ENCODE data around the gene LEMD1.

Gene LEMD1, protein sequence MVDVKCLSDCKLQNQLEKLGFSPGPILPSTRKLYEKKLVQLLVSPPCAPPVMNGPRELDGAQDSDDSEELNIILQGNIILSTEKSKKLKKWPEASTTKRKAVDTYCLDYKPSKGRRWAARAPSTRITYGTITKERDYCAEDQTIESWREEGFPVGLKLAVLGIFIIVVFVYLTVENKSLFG

DNA sequence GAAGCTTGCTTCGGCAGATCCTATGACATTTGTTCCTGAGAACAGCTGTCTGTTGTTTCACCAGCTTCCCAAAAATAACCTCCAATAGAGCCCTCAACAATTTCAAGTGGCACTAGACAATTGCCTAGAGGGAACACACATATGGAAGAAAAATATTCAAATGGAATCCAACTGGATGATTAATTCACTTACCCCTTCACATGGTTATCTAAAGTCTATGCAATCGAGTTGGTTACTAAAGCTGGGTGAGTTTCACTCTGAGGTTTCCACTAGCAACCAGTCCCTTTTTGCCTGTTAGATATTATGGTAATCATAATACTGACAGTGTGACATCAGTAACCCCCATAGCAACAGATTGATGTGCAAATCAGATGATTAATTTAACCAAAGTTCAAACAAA is at the start of gene LEMD1:
Gene LEMD1 (minus strand): TSS at position 259 of the 400 bp plus-strand sequence. CDS start 1,520 bp downstream, outside the sequence.
- no peak for DNase-seq (ENCODE audit: low read depth in 3 of 3)

DNA sequence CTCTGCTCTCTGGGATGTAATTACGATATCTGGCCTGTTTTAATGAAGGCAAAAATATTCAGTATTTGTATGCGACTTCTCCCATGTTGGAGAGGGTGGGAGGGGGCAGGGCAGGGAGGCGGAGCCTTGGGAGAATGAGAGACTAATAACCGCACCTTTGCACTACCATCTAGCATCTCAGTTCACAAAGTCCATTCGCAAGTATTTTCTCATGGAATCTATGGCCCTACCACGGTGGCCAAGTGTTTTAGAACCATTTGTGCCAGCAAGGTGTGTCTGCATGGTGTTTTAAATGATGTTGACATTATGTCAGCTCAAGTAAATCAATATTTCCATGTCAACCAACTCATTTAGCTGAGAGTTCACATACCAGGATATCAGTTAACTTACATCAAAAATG is 48.3 kb upstream of the LEMD1 start:
- no peak for DNase-seq (ENCODE audit: low read depth in 3 of 3)

DNA sequence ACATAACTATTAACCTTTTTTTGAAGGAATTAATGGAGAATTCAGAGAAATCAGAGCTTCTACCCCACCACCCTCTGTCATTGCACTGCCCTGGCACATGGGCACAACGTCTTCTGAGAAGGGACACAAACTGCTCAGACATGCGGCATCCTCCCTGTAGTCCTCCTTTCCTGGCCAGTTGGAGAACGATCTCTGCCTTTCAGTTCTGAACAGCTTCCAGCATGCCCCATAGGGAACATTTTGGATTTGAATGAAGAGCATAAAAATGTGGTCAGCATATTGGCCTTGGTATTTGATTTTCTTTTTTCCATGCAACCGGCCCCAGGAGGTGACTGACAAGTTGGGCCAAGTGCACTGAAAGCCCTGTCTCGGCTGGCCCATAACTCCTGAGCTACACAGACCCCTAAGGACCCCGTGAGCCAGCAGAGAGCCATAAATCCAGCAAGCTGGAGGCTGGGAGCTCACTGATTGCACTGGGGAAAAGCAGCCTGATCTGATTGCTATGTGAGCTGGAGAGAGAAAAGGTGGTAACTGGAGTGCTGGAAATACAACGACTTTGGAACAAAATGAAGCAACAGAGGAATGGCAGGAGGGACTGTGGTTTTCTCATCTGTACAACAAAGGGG is 44.9 kb upstream of the LEMD1 start:
- DNase-seq (ENCODE audit: low read depth in 3 of 3) = no peak

DNA sequence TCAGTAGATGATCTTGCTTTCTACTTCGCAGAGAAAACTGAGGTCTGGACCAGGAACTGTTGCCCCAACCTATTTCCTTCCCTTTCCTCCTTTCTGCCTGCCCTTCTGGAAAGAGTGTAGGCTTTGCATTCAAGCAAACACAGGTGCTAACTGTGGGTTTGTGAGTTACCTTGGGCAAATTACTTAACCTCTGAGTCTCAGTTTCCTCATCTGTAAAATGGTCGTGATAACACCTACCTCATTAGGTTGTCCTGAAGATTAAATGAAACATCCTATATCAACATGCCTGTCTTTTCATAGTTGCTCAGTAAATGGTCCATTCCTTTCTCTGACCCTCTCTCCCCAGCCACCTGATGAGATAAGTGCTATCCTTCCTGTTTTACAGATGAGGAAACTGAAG is 43.5 kb upstream of the LEMD1 start:
- no peak for DNase-seq (ENCODE audit: low read depth in 3 of 3)

DNA sequence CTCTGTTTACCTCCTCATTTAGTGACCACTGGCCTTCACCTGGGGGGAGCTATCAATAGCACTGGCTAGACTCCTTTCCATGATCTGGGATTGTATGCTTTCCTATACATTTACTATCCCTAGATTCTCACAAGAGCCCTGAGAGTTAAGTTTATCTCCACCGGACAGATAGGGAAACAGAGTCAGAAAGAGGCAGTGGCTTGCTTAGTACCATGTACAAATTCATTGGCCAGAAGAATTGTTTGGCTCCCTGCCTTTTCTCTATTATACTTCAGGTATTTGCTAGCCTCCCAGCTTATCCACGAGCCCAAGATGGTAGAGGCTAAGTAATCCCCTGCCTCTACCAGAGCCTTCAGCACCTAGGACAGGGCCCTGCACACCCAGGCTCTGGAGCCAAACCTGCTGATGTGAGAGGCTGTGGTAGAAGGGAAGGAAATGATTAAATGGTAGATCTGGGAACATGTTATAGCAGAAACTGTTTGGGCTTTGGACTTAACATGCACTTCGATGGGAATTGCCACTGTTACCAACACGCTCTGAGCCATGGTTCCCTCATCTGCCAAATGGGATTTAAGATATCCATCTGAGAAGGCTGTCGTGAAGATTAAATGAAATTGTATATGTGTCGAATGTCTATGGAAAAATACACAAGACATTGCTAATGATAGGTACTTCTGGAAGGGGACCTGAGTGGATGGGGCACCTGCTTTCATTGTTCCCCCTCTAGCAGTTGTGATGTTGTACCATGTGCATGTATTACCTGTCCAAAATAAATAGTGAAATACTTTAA is 37.1 kb upstream of the LEMD1 start:
- no peak for DNase-seq (ENCODE audit: low read depth in 3 of 3)

DNA sequence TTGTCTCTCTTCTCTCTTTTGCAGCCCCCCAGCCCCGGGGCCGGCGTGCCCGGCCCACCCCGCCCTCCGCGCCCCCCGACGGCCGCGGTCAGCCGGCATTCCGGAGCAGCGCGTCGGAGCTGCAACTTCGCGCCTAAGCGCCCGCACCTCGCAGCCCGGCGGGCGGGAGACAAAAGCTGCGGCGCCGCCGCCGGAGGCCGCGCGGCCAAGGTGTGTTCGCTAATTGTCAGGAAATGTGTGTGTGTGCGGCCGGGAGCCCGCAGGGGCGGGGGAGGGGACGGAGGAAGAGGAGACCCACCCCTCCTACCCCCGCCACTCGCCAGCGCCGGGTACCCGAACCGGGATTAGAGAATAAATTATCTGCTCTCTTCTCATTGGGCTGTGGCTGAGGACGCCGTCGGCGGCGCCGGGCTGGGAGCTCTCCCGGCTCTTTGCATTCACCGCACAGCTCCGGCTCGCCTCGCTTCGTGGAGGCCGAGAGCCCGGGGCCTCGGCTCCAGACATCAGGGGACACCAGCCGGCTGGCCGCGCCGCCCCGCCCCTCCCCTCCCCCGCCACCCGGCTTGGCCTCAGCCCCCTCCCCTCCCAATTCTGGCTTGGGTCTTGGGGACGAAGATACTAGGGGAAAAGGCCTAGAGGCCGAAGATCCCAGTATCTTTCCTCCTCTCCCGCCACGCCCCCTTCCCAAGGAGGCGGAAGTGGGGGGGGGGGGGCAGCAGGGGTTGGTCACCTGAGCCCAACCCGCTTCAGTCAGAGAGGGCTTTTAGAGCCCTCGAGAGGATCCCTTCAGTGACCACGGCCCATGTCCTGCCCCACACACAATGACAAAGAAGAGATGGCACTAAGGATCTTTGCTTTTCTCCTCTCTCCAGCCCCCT is 35.3 kb upstream of the LEMD1 start:
- peak in 1 of 3 experiments; percentile 13 for DNase-seq (ENCODE audit: low read depth in 3 of 3)

DNA sequence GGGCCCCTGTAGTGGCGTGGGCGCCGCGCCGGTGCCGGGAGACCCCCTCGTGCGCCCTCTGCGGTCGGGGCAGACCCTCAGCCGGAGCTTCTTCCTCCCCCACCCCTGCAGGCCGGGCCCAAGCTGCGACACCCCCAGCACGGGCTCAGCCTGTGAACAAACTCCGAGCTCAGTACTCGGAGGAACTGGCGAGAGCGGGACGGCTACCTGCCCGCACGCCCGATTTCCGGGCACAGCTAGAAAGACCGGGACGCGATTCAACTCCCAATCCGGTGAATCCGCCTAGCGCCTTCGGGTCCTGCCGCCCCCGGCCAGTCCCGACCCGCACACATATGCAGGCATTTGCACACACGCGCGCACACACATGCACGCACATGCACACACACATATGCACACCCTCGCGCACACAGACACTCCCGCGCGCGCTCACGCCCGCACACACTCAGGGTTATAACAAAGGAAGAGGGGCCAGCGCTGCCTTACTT is 34.6 kb upstream of the LEMD1 start:
- DNase-seq (ENCODE audit: low read depth in 3 of 3) = no peak

DNA sequence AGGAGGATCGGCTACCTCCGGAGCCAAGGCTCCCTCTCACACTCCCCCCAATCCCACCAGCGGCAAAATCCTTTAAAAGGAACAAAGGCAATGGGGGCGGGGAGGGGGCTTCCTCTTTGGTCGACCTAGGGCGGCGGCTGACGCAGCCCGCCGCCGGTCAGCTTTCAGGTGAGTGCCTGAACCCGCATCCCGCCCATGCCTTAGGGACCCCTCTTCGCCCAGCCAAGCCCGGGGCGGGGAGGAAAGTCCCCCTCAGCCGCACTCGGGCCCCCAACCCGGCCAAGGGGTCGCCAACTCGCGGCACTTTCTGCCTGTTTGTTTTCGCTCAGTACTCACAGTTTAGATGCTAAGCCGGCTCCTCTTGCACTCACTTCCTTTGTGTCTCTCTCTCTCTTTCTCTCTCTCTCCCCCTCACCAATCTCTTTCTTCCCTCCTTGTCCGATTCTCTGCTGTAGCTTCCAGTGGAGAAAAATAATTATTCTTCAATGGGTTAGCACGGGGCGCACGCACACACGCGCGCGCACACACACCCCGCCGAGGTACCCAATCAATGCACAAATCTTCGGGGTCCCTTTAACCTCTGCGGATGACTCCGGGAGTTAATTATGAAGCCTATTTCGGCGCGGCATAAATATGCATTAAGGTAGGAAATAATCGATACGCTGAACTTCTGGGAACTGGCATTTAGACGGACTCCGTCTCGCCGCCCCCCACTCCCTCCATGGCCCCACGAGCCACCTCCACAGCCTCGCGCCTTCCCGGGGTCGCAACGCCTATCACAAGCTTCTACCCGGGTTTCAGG is 33.9 kb upstream of the LEMD1 start, which contains the start of gene BLACAT1:
Gene BLACAT1 (minus strand): TSS at position 465 of the 802 bp plus-strand sequence.
- no peak for DNase-seq (ENCODE audit: low read depth in 3 of 3)

DNA sequence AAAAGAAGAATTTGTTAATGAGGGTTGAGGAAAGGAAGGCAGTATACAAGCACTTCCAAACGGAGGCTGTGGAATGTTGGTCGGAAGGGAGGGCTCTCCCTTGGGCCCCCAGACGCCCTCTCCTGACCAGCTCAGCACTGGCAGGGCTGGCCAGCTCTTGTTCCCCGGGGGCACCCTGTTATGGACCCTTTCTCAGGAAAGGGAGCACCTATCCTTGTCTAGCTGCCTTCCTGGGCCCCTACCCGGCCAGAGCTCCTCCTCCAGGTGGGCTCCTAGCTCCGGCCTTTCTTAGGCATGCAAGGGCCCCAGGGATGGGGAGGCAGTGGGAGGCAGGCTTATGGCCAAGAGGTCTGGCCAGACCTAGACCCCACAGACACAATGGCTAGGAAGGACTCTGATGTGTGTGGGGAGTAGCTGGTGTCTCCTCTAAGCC is 33.1 kb upstream of the LEMD1 start:
- no peak for DNase-seq (ENCODE audit: low read depth in 3 of 3)

DNA sequence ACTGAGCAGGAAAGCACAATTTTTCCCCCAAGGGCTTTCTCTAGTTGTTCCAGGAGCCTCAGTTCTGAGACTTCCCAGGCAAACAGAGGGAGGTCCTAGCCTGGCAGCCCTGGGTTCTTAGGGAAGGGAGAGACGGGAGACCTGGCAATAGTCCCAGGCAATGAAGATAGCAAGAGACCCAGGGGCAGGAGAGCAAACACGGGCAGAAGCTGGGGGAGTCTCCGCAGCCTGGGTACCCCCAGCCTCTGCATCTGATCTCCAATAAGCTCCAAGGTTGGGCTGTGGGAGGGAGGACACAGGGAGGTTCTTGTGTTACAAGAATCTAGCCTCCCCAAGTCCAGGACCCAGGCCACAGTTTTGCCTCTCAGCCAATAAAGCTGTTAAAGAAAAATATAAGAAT is 31.6 kb upstream of the LEMD1 start:
- no peak for DNase-seq (ENCODE audit: low read depth in 3 of 3)

DNA sequence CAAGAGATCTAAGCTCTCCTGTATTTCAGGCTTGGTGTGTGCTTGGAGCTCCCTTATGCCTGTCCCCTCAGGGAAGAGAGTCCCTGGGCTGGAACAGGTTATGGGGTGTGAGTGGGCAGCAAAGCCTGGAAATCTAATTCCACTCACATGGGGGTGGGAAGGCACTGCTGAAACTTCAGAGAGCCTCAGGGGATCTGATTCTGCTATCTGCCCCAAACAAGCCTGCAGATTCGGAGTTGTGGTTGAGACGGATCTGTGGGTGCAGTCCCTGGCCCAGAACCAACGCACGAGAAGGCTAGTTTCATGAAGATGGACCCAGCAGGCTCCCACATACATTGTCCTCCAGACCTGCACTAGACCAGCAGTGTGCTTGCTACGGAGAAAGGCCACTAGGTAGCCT is 31.1 kb upstream of the LEMD1 start:
- no peak for DNase-seq (ENCODE audit: low read depth in 3 of 3)

DNA sequence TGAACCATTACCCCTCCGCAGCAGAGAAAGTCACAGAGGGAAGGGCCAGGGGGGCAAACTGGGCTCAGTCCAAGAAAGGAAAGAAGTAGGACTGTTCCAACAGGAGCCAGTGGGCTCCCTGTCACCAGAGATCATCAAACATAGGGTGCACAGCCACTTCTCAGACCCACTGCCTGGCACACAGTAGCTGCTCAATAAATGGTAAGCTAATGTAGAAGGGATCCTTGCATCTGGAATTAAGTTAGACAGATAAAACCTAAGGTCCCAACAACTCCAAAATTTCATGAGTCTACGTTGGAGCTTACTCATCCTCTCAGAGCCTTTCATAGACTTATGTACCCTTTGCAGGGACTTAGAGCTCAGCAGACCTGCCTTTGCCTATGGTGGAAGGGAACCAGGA is 30.5 kb upstream of the LEMD1 start:
- no peak for DNase-seq (ENCODE audit: low read depth in 3 of 3)

DNA sequence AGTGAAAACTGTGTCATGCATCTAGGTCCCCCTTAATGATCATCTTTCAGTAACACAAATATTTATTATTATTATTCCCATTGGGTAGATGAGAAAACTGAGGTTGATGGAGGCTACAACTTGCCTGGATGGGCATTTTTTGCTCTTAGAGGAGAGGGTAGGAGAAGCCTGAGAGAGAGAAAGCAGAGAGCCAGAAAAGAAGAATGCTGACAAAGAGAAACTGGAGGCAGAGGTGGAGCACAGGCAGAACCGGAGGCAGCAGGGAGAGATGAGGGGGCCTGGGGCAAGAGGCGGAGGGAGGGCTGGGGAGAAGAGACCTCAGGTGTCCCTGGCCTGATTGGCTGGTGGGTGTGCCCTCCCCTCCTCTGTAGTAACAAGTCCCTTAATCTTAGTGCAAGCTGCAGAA is 29.9 kb upstream of the LEMD1 start:
- DNase-seq (ENCODE audit: low read depth in 3 of 3) = no peak

DNA sequence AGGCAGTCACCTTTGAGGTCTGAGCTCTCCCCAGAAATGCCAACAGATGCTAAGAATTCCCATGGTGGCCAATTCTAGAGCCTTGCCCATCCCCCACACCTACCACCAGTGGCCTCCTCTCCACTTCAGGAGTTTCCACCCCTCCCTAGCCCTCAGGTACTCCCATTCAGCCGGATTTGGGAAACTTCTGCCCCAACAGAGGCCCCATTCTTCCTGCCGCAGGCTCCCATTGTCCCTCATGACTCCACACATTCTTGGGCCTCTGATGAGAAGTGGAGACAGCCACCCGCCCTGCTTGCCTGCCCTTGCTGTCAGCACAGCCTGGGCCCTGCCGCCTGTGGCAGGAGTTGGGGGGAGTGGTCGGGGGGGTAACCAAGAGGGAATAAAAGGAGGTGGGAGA is 29.3 kb upstream of the LEMD1 start:
- no peak for DNase-seq (ENCODE audit: low read depth in 3 of 3)

DNA sequence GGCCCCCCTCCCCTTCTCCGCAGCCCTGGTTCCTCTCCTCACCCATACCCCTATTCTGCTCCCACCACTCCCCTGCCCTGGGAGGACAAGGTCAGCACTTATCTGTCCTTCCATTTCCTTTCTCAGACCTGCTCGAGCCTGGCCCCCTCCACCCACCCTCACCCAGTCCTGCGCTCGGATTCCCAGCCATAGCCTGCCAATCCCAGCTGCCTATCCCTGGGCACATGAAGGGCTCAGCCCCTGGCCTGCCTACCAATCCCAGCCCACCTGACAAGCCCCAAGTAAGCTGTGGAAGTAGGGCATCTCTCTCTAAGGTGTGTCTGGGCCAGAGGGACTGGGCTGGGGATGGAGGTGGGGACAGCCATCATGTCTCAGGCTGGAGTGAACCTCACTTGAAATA is 28.6 kb upstream of the LEMD1 start:
- DNase-seq (ENCODE audit: low read depth in 3 of 3) = no peak

DNA sequence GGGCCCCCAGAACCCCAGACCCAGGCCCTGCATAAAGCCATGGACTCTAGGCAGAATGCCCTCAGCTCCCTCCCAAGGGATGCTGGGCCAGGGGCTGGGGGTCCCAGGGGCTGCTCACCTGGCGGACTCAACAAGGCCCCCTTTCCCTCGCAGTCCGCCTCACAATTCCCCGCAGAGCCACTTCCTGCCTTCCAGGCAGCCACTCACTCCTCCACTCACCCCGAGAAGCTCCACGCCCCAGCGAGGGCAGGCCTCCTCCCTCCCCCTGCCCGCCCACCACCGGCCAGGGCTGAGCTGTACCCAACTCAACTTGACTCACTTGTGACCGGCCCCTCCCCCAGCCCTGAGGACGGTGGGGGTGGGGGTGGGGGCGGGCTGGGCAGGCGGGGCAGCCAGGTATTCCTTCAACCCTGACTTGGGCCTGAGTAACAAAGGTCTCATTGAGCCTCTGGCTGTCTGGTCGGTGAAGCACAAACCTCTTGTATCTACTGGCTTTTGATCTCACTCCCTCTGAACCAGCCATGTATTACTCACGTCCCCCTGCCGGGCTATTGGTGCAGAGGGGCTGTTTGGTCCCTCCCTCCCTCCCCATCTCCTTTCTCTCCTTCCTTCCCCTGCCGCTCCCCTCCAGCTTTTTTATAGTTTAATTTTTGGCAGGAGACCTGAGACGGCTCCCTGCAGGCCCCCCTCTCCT is 28.0 kb upstream of the LEMD1 start:
- DNase-seq (ENCODE audit: low read depth in 3 of 3) = peak in 1 of 3 experiments; percentile 43

DNA sequence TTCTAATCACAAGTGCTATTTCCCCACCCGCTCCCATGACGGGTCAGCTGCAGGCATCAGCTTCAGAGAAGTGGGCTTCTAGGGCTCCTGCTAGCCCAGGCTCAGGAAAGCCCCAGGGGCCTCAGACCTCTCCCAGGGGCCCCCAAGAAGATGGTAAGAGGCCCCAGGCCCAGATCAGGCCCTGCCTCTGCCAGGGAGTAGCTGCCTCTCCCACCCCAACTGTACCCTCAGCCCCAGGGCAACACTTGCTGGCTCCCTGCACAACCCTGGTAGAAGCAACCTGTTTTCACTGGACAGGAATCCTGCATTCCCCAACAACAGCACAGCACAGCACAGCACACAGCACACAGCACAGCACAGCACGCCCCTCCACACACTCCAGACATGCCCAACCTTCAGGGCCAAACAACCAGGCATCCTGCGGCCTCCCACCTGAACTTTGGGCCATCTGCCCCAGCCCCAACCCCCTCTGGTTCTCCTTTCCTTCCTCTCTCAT is 27.4 kb upstream of the LEMD1 start:
- DNase-seq (ENCODE audit: low read depth in 3 of 3) = no peak

DNA sequence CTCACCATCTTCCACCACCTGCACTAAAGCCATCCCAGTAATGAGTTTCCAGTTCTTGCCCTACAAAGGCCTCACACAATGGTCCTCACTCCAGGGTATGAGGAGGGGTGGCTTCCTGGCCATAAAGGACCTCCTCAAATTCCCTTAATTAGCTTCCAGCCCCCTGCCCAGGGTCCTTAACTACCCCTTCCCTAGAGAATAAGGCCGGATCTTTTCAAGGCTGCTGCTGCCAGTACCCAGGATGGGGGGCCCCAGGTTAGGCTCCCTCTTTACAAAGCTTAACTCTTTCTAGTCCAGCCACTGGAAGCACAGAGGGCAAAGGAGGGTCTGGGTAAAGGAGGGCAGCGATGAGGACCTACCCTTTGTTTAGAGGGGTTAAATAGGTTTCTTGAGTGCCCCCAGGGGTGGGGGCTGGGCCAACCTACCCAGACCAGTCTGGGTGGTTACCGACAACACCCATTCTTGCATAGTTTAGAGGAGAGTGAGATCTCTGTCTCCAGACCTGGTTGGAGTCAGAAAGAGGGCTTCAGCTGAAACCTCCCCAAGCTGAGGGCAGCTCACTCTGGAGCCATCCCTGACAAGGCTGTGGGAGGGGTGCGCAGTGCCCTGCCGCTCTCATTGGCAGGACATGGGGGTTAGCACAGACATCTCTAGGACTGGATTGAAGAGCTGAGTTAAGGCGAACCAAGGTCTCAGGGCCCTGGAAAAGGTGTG is 26.8 kb upstream of the LEMD1 start:
- no peak for DNase-seq (ENCODE audit: low read depth in 3 of 3)
